Measurements from ENCODE around the gene CALN1. TPM values are rescaled to one million over a fixed set of nuclear protein-coding genes. Genes with fewer than 3 reads are reported as not detected.

The CALN1 gene
- total RNA-seq, 2 donors from 2014 or later: 1.1 to 1.2 TPM

DNA sequence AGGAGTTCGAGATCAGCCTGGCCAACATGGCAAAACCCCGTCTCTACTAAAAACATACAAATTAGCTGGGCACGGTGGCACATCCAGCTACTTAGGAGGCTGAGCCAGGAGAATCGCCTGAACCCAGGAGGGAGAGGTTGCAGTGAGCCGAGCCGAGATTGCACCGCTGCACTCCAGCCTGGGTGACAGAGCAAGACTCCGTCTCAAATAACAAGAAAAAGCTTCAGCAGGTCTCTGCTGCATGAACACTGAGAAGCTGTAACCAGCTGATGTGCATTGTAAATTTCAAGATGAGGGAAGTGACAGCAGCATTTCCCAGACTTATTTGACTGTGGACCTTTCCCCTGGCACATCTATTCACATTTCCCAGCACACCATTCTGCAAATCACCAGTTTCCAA, 222.0 kb downstream of the CALN1 start:
- intact Hi-C loops (cut with DNase I): no loop called here
- H3K9me3 ChIP-seq: no peaks in the 10 kb centered on the region
- H3K27ac ChIP-seq: no peak overlapping the region
- H3K36me3 ChIP-seq: no peaks in the 10 kb centered on the region
- H3K27me3 ChIP-seq (replicated peaks; ENCODE audit: insufficient read depth): no peaks in the 10 kb centered on the region
- TF ChIP-seq POLR2AphosphoS5 (IDR thresholded peaks at IDR 0.05): no peak
- DNase-seq (ENCODE audit: low spot score): no peak
- WGBS: 71% methylated on average over 8 of the region's 8 CpGs
- no peaks in the 10 kb centered on the region for H3K4me1 ChIP-seq (replicated peaks)
- H3K4me3 ChIP-seq: no peak overlapping the region

DNA sequence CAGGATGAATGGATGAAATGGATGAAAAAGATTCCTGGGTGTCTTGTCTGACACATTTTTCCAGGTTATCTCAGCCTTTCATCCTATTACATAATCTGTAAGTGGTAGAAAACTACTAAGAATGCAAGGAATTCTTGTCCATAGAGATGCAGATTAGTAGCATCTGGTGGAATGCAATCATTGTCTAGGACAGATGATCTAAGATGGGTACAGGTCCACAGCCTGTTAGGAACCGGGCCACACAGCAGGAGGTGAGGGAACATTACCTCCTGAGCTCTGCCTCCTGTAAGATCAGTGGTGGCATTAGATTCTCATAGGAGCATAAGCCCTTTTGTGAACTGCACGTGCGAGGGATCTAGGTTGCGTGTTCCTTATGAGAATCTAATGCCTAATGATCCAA, 225.0 kb downstream of the CALN1 start:
- TF ChIP-seq POLR2AphosphoS5 (IDR thresholded peaks at IDR 0.05) (no peak), POLR2A (IDR thresholded peaks at IDR 0.05) (no peak)
- TF ChIP-seq, protein P1, sequence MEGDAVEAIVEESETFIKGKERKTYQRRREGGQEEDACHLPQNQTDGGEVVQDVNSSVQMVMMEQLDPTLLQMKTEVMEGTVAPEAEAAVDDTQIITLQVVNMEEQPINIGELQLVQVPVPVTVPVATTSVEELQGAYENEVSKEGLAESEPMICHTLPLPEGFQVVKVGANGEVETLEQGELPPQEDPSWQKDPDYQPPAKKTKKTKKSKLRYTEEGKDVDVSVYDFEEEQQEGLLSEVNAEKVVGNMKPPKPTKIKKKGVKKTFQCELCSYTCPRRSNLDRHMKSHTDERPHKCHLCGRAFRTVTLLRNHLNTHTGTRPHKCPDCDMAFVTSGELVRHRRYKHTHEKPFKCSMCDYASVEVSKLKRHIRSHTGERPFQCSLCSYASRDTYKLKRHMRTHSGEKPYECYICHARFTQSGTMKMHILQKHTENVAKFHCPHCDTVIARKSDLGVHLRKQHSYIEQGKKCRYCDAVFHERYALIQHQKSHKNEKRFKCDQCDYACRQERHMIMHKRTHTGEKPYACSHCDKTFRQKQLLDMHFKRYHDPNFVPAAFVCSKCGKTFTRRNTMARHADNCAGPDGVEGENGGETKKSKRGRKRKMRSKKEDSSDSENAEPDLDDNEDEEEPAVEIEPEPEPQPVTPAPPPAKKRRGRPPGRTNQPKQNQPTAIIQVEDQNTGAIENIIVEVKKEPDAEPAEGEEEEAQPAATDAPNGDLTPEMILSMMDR (IDR thresholded peaks at IDR 0.05): no peak
- no peaks in the 10 kb centered on the region for H3K9me3 ChIP-seq
- H3K27ac ChIP-seq: no peak overlapping the region
- intact Hi-C loops (cut with DNase I): no loop called here
- H3K4me1 ChIP-seq (replicated peaks): no peaks in the 10 kb centered on the region
- 89% methylated on average over 4 of the region's 4 CpGs for whole genome bisulfite sequencing
- no peak for DNase-seq (ENCODE audit: low spot score)
- H3K36me3 ChIP-seq: no peaks in the 10 kb centered on the region
- H3K4me3 ChIP-seq: no peak overlapping the region
- no peaks in the 10 kb centered on the region for H3K27me3 ChIP-seq (replicated peaks; ENCODE audit: insufficient read depth)

DNA sequence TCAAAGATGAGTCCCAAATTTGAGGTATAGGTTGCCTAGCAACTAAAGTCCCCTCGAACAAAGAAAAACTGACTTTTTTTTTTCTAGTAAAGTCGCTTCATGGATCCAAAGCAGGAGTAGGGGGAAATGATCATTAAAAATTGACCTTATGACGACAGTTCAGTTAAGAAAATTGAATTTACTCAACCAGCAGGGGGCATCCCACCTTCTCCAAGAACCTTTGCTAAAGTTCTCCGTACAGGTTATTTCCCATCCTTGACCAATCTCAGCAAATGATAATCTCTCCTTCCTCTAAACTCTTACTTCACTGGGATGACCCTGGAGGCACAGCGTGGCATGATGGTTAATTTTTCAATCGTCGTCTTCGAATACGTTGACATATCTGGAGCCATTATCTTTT, 228.3 kb downstream of the CALN1 start:
- H3K9me3 ChIP-seq: no peaks in the 10 kb centered on the region
- H3K4me1 ChIP-seq (replicated peaks): no peaks in the 10 kb centered on the region
- H3K36me3 ChIP-seq: no peaks in the 10 kb centered on the region
- TF ChIP-seq, protein P1 (IDR thresholded peaks at IDR 0.05): peak in 1 of 4 experiments; percentile 23
- TF ChIP-seq POLR2A (IDR thresholded peaks at IDR 0.05): no peak
- TF ChIP-seq POLR2AphosphoS5 (IDR thresholded peaks at IDR 0.05): no peak
- no peak overlapping the region for H3K4me3 ChIP-seq
- WGBS: 75% methylated on average over 9 of the region's 9 CpGs
- no peaks in the 10 kb centered on the region for H3K27me3 ChIP-seq (replicated peaks; ENCODE audit: insufficient read depth)
- no peak overlapping the region for H3K27ac ChIP-seq
- intact Hi-C loops (cut with DNase I): no loop called here
- no peak for DNase-seq (ENCODE audit: low spot score)

DNA sequence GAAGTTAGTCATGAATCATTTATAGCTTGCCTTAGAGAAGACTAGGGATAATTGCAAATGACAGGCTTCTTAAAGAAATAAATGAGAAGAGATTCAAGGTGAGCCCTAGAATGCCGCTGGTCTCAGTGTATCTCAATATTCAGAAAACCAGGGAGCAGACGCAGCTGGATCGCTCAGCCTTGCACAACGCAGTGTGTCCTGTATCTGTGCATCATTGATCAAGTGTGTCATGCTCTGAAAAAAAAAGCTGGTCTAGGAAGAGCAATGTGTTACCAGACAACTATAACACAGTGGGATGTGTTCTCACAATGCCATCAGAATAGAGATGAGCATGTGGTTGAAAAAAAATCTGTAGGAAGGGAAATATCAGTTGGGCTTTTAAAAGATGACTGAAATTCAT, 230.1 kb downstream of the CALN1 start:
- H3K9me3 ChIP-seq: no peaks in the 10 kb centered on the region
- H3K36me3 ChIP-seq: no peaks in the 10 kb centered on the region
- no peaks in the 10 kb centered on the region for H3K4me1 ChIP-seq (replicated peaks)
- H3K4me3 ChIP-seq: no peak overlapping the region
- WGBS: 94% methylated on average over 4 of the region's 4 CpGs
- H3K27ac ChIP-seq: no peak overlapping the region
- H3K27me3 ChIP-seq (replicated peaks; ENCODE audit: insufficient read depth): no peaks in the 10 kb centered on the region
- intact Hi-C loops (cut with DNase I): no loop called here
- no peak for TF ChIP-seq POLR2A (IDR thresholded peaks at IDR 0.05)
- no peak for TF ChIP-seq POLR2AphosphoS5 (IDR thresholded peaks at IDR 0.05)
- TF ChIP-seq, protein P1 (IDR thresholded peaks at IDR 0.05): no peak
- DNase-seq (ENCODE audit: low spot score): no peak

DNA sequence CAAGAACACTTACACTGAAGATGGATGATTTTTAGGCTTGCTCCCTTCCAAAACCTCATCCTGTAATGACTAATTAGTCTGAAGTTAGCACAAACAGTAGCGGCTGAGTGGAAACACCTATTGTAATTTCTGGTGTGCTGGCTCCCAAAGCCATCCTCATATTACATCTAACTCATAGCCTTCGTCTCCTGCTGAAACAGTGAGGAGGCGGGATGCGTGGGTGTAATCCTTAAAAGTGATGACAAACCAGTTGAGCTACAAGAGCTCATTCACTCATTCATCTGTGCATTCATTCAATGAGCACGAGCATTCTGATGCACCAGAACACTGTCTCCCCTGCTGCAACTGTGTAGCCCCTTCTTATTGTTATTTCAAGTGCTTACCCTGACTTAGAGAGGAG, 235.3 kb downstream of the CALN1 start:
- TF ChIP-seq POLR2AphosphoS5 (IDR thresholded peaks at IDR 0.05) (no peak), POLR2A (IDR thresholded peaks at IDR 0.05) (no peak)
- TF ChIP-seq, protein P1 (IDR thresholded peaks at IDR 0.05): no peak
- H3K4me3 ChIP-seq: no peak overlapping the region
- no peaks in the 10 kb centered on the region for H3K4me1 ChIP-seq (replicated peaks)
- intact Hi-C loops (cut with DNase I): no loop called here
- H3K27me3 ChIP-seq (replicated peaks; ENCODE audit: insufficient read depth): no peaks in the 10 kb centered on the region
- H3K27ac ChIP-seq: no peak overlapping the region
- no peaks in the 10 kb centered on the region for H3K36me3 ChIP-seq
- WGBS: 90% methylated on average over 5 of the region's 5 CpGs
- no peaks in the 10 kb centered on the region for H3K9me3 ChIP-seq
- DNase-seq (ENCODE audit: low spot score): no peak

Measured in prostate gland (tissue), 2 donors.